ENCODE data around the gene RET.

The RET gene

DNA sequence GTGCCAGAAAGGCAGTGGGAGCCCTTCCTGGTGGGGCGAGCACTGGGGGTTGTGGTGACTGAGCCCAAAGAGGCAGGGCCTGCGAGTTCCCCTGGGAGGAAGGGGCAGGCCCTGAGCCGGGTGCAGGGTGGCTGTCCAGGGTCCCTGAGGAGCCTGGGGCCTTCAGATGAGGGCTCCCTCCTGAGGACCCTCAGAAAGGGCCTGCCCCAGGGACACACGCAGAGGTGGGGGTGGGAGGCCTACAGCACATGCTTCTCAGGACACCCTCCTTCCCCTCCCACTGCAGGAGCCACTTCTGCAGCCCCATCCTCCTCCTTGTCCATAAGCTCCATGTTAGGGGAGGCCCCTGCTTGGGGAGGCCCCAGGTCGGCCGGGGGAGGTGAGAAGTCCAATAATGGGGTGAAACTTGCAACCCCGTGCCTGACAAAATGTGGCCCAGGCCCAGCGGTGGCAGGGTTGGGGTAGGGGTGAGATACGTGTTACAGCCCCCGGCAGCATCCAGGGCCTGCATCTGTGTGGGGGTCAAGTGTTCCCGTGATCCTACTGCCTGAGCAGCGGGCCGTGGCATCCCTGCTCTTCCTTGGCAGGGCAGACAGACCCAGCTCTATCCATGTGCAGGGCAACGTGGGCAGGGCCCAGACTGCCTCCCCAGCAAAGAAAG, 31.8 kb upstream of the RET start:
- DNase-seq (ENCODE audit: low spot score): no peak

GRCh38 chr10:43045631-43046287, 31.1 kb upstream of the RET start:
- no peak for DNase-seq (ENCODE audit: low spot score)

- DNase-seq (ENCODE audit: low spot score): no peak
Measured at GRCh38 chr10:43046288-43046991, 30.4 kb upstream of the RET start.

- no peak for DNase-seq (ENCODE audit: low spot score)
Measured at GRCh38 chr10:43047288-43047970, 29.4 kb upstream of the RET start.

DNA sequence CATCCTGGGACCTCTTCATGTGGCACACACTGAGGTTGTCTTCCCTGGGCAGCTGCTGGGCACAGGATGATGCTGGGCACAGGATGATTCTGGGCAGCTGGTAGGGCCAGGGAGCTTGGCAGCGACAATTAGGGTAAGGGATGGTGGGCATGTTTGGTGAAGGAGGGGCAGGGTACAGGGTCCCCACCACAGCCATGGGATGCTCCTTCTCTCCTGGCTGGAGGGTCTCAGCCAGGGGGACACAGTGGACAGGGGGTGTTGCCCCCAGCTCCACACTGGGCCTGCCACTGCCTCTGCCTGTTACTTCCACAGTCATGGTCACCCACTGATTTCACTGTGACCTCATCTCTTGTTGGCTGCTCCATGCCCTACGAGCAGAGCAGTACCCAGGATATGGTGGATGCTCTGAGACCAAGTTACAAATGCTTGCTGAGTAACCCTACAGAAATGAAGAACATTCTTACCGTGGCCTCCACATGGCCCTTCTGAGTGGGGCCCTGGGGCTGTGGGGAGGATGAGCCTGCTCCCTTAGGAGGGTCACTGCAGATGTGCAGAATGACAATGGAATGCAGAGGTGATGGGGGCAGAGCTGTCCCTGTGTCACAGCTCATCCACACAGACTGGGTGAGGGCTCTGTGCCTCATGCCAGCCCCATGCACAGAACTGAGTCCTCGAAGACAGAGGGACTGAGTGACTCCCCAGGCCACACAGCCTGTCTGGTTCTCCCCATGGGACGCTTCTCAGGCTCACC, 28.4 kb upstream of the RET start:
- DNase-seq (ENCODE audit: low spot score): no peak

GRCh38 chr10:43049081-43049551, 27.8 kb upstream of the RET start:
- DNase-seq (ENCODE audit: low spot score): no peak

DNA sequence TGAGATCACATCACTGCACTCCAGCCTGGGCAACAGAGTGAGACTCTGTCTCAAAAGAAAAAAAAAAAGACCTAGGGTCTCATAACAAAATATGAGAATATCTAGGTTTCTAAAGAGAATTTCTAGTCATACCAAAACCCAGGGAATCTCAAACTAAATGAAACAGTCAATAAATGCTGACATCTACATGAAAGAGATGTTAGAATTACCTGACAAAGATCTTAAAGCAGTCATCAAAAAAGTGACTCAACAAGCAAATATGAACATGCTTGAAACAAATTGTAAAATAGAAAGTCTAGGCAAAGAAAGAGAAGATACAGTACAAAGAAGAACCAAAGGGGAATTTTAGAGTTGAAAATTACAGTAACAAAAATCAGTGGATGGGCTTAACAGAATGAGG, 26.9 kb upstream of the RET start:
- no peak for DNase-seq (ENCODE audit: low spot score)

GRCh38 chr10:43053825-43054224, 23.0 kb upstream of the RET start:
- DNase-seq (ENCODE audit: low spot score): no peak

DNA sequence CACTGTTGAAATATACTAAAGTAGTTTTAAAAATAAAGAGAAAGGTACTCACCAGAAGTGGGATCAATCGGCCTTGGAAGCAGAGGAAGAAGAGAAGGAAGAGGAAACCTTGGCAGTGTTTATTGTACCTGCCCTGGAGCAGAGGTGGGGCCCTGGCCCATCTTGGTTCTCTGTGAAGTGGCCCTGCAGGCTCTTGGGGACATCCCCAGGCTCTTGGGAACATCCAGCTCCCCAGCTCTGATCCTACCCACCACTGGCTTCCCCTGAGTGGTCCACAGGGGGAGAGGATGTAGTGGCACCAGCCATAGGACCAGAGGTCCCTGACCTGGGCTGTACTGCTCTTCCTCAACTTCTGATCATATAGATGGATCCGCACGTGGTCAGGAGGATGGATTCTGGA, 22.3 kb upstream of the RET start:
- no peak for DNase-seq (ENCODE audit: low spot score)

- no peak for DNase-seq (ENCODE audit: low spot score)
Measured at GRCh38 chr10:43055217-43055616, 21.7 kb upstream of the RET start.

DNA sequence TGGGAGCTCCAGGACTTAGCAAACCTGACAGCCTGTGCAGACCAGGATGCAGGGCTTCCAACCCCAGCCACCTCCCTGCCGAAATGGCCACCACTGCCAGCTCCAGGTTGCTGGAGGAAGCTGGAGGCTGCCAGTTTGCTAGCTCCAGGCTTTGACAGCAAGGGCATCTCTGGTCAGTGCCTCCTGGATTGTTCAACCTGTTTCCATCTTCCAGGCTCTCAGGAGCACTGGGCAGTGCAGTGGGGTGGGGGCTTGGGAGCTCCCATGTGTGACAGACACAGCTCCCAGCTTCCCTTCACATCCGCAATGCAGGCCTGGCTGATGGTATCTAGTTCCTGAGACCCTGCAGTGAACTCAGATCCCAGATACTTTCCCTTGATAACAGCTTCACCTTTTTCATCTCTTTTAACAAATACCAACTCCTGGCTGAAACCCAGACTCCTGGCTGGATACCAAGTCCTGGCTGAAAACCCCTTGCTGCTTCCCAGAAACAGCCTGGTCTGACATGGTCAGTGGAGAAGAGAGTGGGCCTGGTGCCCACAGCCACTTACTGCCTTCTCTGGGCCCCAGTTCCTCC, 20.8 kb upstream of the RET start:
- no peak for DNase-seq (ENCODE audit: low spot score)

- no peak for DNase-seq (ENCODE audit: low spot score)
Measured at GRCh38 chr10:43056568-43057011, 20.3 kb upstream of the RET start.

DNA sequence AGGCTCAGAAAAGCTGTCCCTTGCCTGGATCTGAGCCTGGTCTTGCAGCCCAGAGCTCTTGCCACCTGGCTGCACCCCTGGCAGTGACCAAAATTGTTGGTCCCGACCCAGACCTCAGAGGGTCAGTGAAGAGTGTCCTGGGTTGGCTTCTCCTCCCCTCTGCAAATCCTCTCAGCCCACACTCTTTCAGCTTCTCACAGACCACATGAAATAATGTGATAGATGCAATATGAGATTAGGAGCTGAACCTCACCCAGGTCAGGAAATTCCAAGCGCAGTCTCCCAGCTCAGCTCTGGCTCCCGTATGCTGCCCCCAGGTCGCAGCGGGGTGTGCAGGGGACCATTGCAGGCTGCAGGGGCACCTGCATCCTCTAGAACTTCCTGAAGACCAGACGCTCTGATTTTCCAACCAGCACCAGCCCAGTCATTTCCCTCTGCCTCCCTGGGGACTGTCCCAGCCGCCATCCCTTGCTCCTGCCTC, 19.6 kb upstream of the RET start:
- DNase-seq (ENCODE audit: low spot score): no peak

DNA sequence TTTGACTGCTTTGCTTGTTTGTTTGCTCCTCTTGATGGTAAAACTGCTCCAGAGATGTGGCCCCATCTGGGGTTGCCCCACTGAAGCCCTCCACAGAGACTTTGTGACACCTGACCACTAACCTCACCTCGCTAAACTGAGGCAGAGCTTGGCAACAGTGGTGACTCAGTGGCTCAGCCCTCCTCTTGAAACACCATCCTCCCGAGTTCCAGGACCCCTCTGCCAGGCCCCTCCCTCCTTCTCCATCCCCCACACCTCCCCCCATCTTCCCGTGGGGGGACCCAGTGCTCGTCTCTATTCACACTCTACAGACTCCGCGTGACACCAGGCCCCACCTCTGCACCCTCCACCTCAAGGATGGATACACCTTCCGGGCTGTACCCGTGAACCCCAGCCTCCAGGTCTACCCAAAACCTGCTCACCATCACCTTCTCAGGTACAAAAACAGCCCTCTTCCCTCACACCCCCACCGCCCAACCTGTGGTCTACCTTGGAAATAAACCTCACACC, 19.0 kb upstream of the RET start:
- no peak for DNase-seq (ENCODE audit: low spot score)

GRCh38 chr10:43058716-43059335, 18.0 kb upstream of the RET start:
- DNase-seq (ENCODE audit: low spot score): no peak

DNA sequence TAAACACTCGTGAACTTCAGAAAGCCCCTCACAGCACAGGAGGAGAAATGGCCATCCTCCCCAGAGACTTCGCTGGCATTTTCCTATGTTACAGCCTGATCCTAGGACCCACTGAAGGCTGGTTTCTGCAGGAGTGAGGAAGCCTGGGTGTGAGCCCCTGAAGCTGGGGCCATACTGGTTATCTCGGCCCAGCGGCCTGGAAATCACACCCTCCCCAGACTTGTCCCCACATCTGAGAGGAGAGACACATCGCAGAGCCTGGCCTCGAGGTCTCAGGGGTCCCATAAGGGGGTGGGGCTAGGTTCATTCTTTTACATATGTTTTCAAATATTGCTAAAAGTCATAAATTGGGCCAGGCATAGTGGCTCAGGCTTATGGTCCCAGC, 17.5 kb upstream of the RET start:
- no peak for DNase-seq (ENCODE audit: low spot score)

- no peak for DNase-seq (ENCODE audit: low spot score)
Measured at GRCh38 chr10:43059828-43060227, 17.0 kb upstream of the RET start.

DNA sequence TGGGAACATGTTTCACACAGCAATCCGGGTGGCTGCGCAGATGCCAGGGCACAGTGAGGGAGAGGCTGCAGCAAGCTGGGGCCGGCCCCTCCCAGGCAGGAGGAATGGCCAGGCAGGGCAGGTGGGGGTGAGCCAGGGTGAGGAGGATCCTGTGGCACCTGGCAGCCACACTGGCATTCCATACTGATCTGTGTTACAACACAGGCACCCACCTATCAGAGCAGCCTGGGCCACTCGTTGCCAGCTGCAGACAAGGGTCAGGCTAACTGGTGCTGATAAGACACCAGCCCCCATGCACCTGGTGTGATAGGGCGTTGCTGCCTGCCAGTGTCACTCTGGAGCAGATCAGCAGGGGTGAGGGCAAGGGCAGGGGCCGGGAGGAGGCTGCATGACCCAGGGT, 16.6 kb upstream of the RET start:
- DNase-seq (ENCODE audit: low spot score): no peak

GRCh38 chr10:43061331-43061730, 15.5 kb upstream of the RET start:
- no peak for DNase-seq (ENCODE audit: low spot score)

GRCh38 chr10:43061760-43062159, 15.1 kb upstream of the RET start:
- DNase-seq (ENCODE audit: low spot score): no peak
